A549 (cell line): Measurements from ENCODE around the gene AGAP3. TPM values are rescaled to one million over a fixed set of nuclear protein-coding genes. Genes with fewer than 3 reads are reported as not detected.
"Not testable (repeated sequence)": the region's sequence is repeated elsewhere in the genome, so short reads cannot be mapped to it uniquely, and the experiment has no call there.

ENCODE experiments used
- ATAC-seq, 2 experiments: fragments of 200-7000 bp in 1 of 2; fragments of >200 bp in 1 of 2; cut with Nextera tagmentation in 1 of 2; cut with Tn5 transposase in 1 of 2; 3 replicates each; pipeline versions ENCODE4 v1.8.0 to v1.9.1; 2018 to 2020; ENCODE audit warnings: mild to moderate bottlenecking in 1 of 2, moderate library complexity in 1 of 2
- CTCF ChIA-PET: fragments of 300-600 bp; sonication (Branson Sonifier 250); formaldehyde crosslinking; extraction: SDS; loops from one replicate; lab custom pipeline; 2021; ENCODE audit warnings: antibody characterized with exemption, inconsistent platforms; lab: Yijun Ruan, JAX
- POLR2A ChIA-PET: fragments of 350-600 bp; formaldehyde crosslinking; extraction: SDS; loops from one replicate; lab custom pipeline; 2021; ENCODE audit warnings: antibody characterized with exemption, inconsistent platforms; lab: Yijun Ruan, JAX
- DNase-seq, 2 experiments: peaks; one replicate each; pipeline versions ENCODE4 v3.0.0 to v3.0.0-alpha.2; 2011 to 2016; ENCODE audit warnings: low read depth in 1 of 2, low spot score in 1 of 2
- FAIRE-seq: peaks from 2 replicates; lab custom pipeline; 2011; peaks lifted over from hg19 to GRCh38; lab: Jason Lieb, UNC
- H3K27ac ChIP-seq, 2 experiments: fragments of >200 bp; sonication (Bioruptor Twin); formaldehyde crosslinking; 3 replicates each; pipeline ENCODE4 v1.5.1; 2016 to 2017
- H3K4me1 ChIP-seq: fragments of >200 bp; sonication (Bioruptor Twin); formaldehyde crosslinking; 3 replicates; pipeline ENCODE4 v1.6.1; 2016
- H3K4me2 ChIP-seq: fragments of >200 bp; sonication (Bioruptor Twin); formaldehyde crosslinking; 3 replicates; pipeline ENCODE4 v1.6.1; 2016
- H3K4me3 ChIP-seq: fragments of >200 bp; sonication (Bioruptor Twin); formaldehyde crosslinking; 3 replicates; pipeline ENCODE4 v1.5.1; 2016
- H3K9me3 ChIP-seq: fragments of >200 bp; sonication (Bioruptor Twin); formaldehyde crosslinking; 3 replicates; pipeline ENCODE4 v1.6.1; 2016
- BHLHE40 ChIP-seq: IDR thresholded peaks from 2 replicates; pipeline ENCODE4 v1.6.1; 2012; ENCODE audit warnings: low read depth, low read length, inconsistent platforms
- CBX8 ChIP-seq: fragments of 200-600 bp; sonication (generic); IDR thresholded peaks from 2 replicates; pipeline ENCODE4 v1.6.1; 2016
- CHD4 ChIP-seq: fragments of 200-600 bp; sonication (generic); IDR thresholded peaks from 2 replicates; pipeline ENCODE4 v1.6.1; 2016; ENCODE audit warnings: antibody characterized with exemption, mild to moderate bottlenecking, borderline replicate concordance
- EHF ChIP-seq: fragments of 250-450 bp; sonication (Bioruptor Pico); IDR thresholded peaks from 2 replicates; pipeline ENCODE4 v1.5.0; 2020; ENCODE audit warnings: mild to moderate bottlenecking
- EHMT2 ChIP-seq: fragments of 200-600 bp; sonication (generic); IDR thresholded peaks from 2 replicates; pipeline ENCODE4 v1.6.1; 2016; ENCODE audit warnings: antibody characterized with exemption, low read depth, mild to moderate bottlenecking, moderate library complexity
- EP300 ChIP-seq, 2 experiments: fragments of >200 bp; sonication (Bioruptor Twin); formaldehyde crosslinking; IDR thresholded peaks; 2 replicates in 1 of 2; 3 replicates in 1 of 2; pipeline ENCODE4 v1.6.1; 2016 to 2017
- FOSB ChIP-seq: fragments of 250-450 bp; sonication (Bioruptor Pico); IDR thresholded peaks from 2 replicates; pipeline ENCODE4 v1.5.0; 2020; ENCODE audit warnings: mild to moderate bottlenecking, moderate library complexity
- GATA3 ChIP-seq: IDR thresholded peaks from 2 replicates; pipeline ENCODE4 v1.6.1; 2012; ENCODE audit warnings: borderline replicate concordance
- HDAC2 ChIP-seq: fragments of 200-600 bp; sonication (generic); IDR thresholded peaks from 2 replicates; pipeline ENCODE4 v1.6.1; 2016
- HOXB5 ChIP-seq: fragments of 250-450 bp; sonication (Bioruptor Pico); IDR thresholded peaks from 2 replicates; pipeline ENCODE4 v1.5.0; 2020; ENCODE audit warnings: mild to moderate bottlenecking, moderate library complexity
- JUNB ChIP-seq: fragments of >200 bp; sonication (Bioruptor Twin); formaldehyde crosslinking; IDR thresholded peaks from 2 replicates; pipeline ENCODE4 v1.6.1; 2016
- KDM5A ChIP-seq: fragments of 200-600 bp; sonication (generic); IDR thresholded peaks from 2 replicates; pipeline ENCODE4 v1.6.1; 2016; ENCODE audit warnings: antibody characterized with exemption, mild to moderate bottlenecking
- MAFK ChIP-seq: fragments of 450-650 bp; IDR thresholded peaks from 2 replicates; pipeline ENCODE4 v1.6.1; 2014; ENCODE audit not compliant: partially characterized antibody
- MYC ChIP-seq: IDR thresholded peaks from 2 replicates; pipeline ENCODE4 v1.6.1; 2012; ENCODE audit warnings: mild to moderate bottlenecking, inconsistent platforms, low read length, improper control_type of control experiment, borderline replicate concordance
- NPAS2 ChIP-seq: fragments of 250-450 bp; sonication (Bioruptor Pico); IDR thresholded peaks from 2 replicates; pipeline ENCODE4 v1.8.0; 2022; ENCODE audit warnings: mild to moderate bottlenecking, moderate library complexity, borderline replicate concordance
- NR3C1 ChIP-seq: fragments of >200 bp; sonication (Bioruptor Twin); formaldehyde crosslinking; IDR thresholded peaks from 3 replicates; pipeline ENCODE4 v1.6.1; 2017
- PHF8 ChIP-seq: fragments of 200-600 bp; sonication (generic); IDR thresholded peaks from 2 replicates; pipeline ENCODE4 v1.6.1; 2016; ENCODE audit warnings: low read depth, mild to moderate bottlenecking, antibody characterized with exemption, moderate library complexity, borderline replicate concordance
- POLR2AphosphoS2 ChIP-seq: conservative IDR thresholded peaks from 2 replicates; pipeline ENCODE4 v1.6.1; 2012; ENCODE audit warnings: low read length, improper control_type of control experiment, inconsistent platforms
- RCOR1 ChIP-seq: fragments of 150-350 bp; IDR thresholded peaks from 2 replicates; pipeline ENCODE4 v1.6.1; 2014; ENCODE audit warnings: antibody characterized with exemption, low read length, low read depth
- SREBF2 ChIP-seq: fragments of 450-650 bp; IDR thresholded peaks from 2 replicates; pipeline ENCODE4 v1.6.1; 2014; ENCODE audit warnings: mild to moderate bottlenecking, moderate library complexity
- TFCP2L1 ChIP-seq: fragments of 250-450 bp; sonication (Bioruptor Pico); IDR thresholded peaks from 2 replicates; pipeline ENCODE4 v1.5.0; 2021; ENCODE audit warnings: mild to moderate bottlenecking
- TP53 ChIP-seq: fragments of 250-450 bp; sonication (Bioruptor Pico); IDR thresholded peaks from 2 replicates; pipeline ENCODE4 v1.5.0; 2021; ENCODE audit warnings: mild to moderate bottlenecking, moderate library complexity
- ZNF302 ChIP-seq: fragments of 250-450 bp; sonication (Bioruptor Pico); IDR thresholded peaks from 2 replicates; pipeline ENCODE4 v1.9.0; 2021; ENCODE audit warnings: inconsistent platforms, mild to moderate bottlenecking, moderate library complexity
- WGBS: methylation state at CpG from one replicate; pipeline ENCODE4 v1.1.6; 2017; ENCODE audit errors: missing lambda C conversion rate; 5-methylcytosine and 5-hydroxymethylcytosine counted together
- polyA plus RNA-seq, 4 experiments: library from polyadenylated mRNA; depleted of rRNA in 3 of 4; stranded (reverse); fragments of >200 nt; fragmentation: RNase III in 1 of 4; extraction: RNeasy Plus Mini Kit Qiagen cat#74134 plus additional on column Dnase treatment in 1 of 4; gene quantifications; 2 replicates in 3 of 4; 3 replicates in 1 of 4; pipeline ENCODE4 v1.2.3, GENCODE V29; 2011 to 2017
- TF ChIP-seq, protein P1 (sequence below): IDR thresholded peaks from 2 replicates; pipeline ENCODE4 v1.6.1; 2012
- TF ChIP-seq, protein P2 (sequence below): fragments of >200 bp; sonication (Bioruptor Twin); formaldehyde crosslinking; IDR thresholded peaks from 2 replicates; pipeline ENCODE4 v1.6.1; 2016
- TF ChIP-seq, protein P3 (sequence below): IDR thresholded peaks from 2 replicates; pipeline ENCODE4 v1.6.1; 2012; ENCODE audit warnings: low read depth, borderline replicate concordance
- TF ChIP-seq, protein P4 (sequence below): fragments of 250-450 bp; sonication (Bioruptor Pico); IDR thresholded peaks from 2 replicates; pipeline ENCODE4 v1.5.0; 2020; ENCODE audit warnings: low read depth, mild to moderate bottlenecking, moderate library complexity

AGAP3 gene
- polyA plus RNA-seq, 2 of the 4 experiments (the other 2 are of a cell fraction), result 33.8 to 45.9 TPM

DNA sequence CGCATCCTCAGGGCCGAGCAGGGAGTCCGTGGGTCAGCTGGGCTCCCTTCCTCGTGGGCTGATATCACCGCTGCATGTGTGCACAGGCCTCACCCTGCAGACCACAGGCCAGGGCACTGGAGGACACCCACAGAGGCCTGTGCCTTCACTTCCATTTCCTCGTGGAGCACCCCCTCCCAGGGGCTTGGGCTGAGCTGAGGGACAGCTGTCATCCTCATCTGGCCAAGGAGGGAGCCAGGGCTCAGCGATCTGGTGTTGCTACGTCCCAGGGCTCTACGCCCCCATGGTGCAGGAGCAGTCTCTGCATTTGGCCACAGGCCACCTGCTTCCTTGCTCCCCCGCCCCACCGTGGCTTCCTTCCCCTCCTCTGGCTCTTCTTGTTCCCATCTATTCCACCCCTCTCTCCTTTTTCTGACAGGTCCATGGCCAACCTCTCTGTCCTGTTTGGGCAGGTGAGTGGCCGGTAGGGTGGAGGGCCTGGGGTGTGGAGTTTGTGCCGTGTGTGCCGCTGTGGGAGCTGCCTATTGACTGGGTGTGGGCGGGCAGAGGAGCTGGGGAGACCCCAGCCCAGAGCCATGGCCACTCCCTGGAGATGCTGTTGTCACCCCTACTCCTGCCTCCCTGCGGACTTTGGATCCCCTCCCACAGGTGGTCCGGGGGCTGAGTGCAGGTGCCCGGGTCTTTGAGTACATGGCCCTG, 46.3 kb upstream of the AGAP3 start:
- TF ChIP-seq HOXB5 (CRISPR knock-in tag), result no peak
- TF ChIP-seq, protein P1, sequence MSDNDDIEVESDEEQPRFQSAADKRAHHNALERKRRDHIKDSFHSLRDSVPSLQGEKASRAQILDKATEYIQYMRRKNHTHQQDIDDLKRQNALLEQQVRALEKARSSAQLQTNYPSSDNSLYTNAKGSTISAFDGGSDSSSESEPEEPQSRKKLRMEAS, result 0 out of 2 replicates have a peak, but pooled peaks have one; percentile 9
- POLR2A ChIA-PET, result interaction anchor here (1.2 to 1.8 kb wide), 4 partner anchors 8 to 22 kb away, joined by 3 to 15 read pairs (median 10); partner anchors contain the start of genes ABCB8, ASIC3 and CDK5
- Histone ChIP-seq H3K4me2 (peak overlapping the region; percentile 65), H3K27ac (peak overlapping the region; percentile 79 to 88), H3K4me1 (peaks cover 33% of the 10 kb centered on the region), H3K9me3 (no peaks in the 10 kb centered on the region), H3K4me3 (no peak overlapping the region)
- CTCF ChIA-PET, result interaction anchor here (1.0 to 4.4 kb wide), 10 partner anchors 10 to 80 kb away, joined by 3 to 24 read pairs (median 5); partner anchors contain the start of genes ABCB8 and ATG9B
- FAIRE-seq (no peak), ATAC-seq (peak; percentile 16 to 37), DNase-seq (no peak)
- WGBS, result 61% methylated on average over 15 of the region's 18 CpGs

DNA sequence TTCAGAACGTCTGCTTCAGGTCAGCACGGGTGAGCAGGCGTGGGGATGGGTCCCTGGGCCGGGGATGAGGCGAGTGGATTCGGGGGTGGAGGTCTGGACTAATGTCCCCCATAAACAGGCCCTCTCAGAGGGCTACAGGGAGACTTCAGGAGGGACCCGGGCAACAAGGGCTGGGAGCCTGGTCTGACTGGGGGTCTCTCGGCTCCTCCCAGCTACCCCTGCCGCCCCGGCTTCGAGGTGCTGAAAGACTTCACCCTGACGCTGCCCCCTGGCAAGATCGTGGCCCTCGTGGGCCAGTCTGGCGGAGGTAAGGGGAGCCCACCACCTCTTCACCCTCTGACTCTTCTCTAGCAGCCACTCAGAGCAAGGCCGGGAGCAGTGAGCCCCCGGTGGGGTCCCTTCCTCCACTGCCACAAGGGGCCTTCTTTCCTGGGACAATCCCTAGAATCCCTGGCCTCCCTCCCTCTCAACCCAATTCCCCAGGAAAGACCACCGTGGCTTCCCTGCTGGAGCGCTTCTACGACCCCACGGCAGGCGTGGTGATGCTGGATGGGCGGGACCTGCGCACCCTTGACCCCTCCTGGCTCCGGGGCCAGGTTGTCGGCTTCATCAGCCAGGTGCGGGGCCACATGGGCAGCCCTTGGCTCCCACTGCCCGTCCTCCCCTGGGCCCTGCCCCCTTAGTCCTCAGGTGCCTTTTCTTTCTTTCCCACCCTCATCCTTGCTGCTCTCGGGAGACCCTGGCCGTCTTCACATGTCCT, 45.5 kb upstream of the AGAP3 start:
- 96% methylated on average over 30 of the region's 30 CpGs for WGBS
- TF ChIP-seq TFCP2L1 (CRISPR knock-in tag) (no peak), NR3C1 (no peak), ZNF302 (CRISPR knock-in tag) (no peak), HDAC2 (no peak), RCOR1 (no peak), EHF (CRISPR knock-in tag) (no peak), NPAS2 (CRISPR knock-in tag) (no peak), PHF8 (no peak)
- TF ChIP-seq, protein P1, result no peak
- TF ChIP-seq, protein P2, sequence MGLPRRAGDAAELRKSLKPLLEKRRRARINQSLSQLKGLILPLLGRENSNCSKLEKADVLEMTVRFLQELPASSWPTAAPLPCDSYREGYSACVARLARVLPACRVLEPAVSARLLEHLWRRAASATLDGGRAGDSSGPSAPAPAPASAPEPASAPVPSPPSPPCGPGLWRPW, result no peak
- ChIA-PET POLR2A (no interaction called here), CTCF (interaction anchor here (0.9 to 4.4 kb wide), 5 partner anchors 8 to 79 kb away, joined by 5 to 16 read pairs (median 5); partner anchors contain the start of gene ABCB8)
- Histone ChIP-seq H3K4me1 (peaks cover 33% of the 10 kb centered on the region), H3K4me3 (no peak overlapping the region), H3K4me2 (no peak overlapping the region; the same call in 2 of the 3 replicates), H3K9me3 (no peaks in the 10 kb centered on the region), H3K27ac (peak overlapping the region; percentile 79 to 88; a peak in 5 of 6 replicates)
- FAIRE-seq, result no peak
- no peak for DNase-seq
- no peak for ATAC-seq

DNA sequence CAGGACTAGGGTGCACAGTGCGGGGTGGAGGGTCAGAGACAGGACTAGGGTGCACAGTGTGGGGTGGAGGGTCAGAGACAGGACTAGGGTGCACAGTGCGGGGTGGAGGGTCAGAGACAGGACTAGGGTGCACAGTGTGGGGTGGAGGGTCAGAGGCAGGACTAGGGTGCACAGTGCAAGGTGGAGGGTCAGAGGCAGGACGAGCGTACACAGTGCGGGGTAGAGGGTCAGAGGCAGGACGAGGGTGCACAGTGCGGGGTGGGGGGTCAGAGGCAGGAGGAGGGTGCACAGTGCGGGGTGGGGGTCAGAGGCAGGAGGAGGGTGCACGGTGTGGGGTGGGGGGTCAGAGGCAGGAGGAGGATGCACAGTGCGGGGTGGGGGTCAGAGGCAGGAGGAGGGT, 42.8 kb upstream of the AGAP3 start:
- DNase-seq, FAIRE-seq, H3K4me2 ChIP-seq, POLR2A ChIA-PET, ATAC-seq, H3K4me3 ChIP-seq, H3K9me3 ChIP-seq, H3K27ac ChIP-seq: not testable (repeated sequence)
- 76% methylated on average over 4 of the region's 10 CpGs for WGBS
- peaks cover 29% of the 10 kb centered on the region for H3K4me1 ChIP-seq
- CTCF ChIA-PET, result interaction anchor here (1.0 kb wide), 1 partner anchor 11 kb away, joined by 3 read pairs; no protein-coding TSS in a partner anchor

DNA sequence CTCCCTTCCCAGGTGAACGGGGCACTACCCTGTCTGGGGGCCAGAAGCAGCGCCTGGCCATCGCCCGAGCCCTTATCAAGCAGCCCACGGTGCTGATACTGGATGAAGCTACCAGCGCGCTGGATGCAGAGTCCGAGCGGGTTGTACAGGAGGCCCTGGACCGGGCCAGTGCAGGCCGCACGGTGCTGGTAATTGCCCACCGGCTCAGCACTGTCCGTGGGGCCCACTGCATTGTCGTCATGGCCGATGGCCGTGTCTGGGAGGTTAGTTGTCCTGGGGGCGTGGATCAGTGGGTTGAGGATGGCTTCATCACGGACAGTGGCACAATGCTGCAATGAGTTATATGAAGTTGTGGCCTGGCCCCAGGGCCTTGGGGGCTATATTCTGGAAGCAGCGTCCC, 42.3 kb upstream of the AGAP3 start:
- H3K4me2 ChIP-seq, result no peak overlapping the region
- 94% methylated on average over 10 of the region's 20 CpGs for WGBS
- H3K9me3 ChIP-seq, result no peaks in the 10 kb centered on the region
- ChIA-PET POLR2A (no interaction called here), CTCF (interaction anchor here (1.0 to 1.9 kb wide), 2 partner anchors 12 to 67 kb away, joined by 3 to 5 read pairs; no protein-coding TSS in a partner anchor)
- no peak overlapping the region for H3K27ac ChIP-seq
- no peak for ATAC-seq
- FAIRE-seq, result no peak
- peaks cover 24% of the 10 kb centered on the region for H3K4me1 ChIP-seq
- no peak for TF ChIP-seq JUNB
- no peak for TF ChIP-seq EHMT2
- no peak for TF ChIP-seq SREBF2
- TF ChIP-seq MYC, result no peak
- no peak for TF ChIP-seq PHF8
- no peak for TF ChIP-seq KDM5A
- TF ChIP-seq BHLHE40, result no peak
- TF ChIP-seq, protein P3, sequence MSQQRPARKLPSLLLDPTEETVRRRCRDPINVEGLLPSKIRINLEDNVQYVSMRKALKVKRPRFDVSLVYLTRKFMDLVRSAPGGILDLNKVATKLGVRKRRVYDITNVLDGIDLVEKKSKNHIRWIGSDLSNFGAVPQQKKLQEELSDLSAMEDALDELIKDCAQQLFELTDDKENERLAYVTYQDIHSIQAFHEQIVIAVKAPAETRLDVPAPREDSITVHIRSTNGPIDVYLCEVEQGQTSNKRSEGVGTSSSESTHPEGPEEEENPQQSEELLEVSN, result no peak
- TF ChIP-seq EP300 (IDR thresholded peaks at IDR 0.05), result no peak
- no peak for TF ChIP-seq EHF (CRISPR knock-in tag)
- TF ChIP-seq FOSB, result no peak
- TF ChIP-seq, protein P4, sequence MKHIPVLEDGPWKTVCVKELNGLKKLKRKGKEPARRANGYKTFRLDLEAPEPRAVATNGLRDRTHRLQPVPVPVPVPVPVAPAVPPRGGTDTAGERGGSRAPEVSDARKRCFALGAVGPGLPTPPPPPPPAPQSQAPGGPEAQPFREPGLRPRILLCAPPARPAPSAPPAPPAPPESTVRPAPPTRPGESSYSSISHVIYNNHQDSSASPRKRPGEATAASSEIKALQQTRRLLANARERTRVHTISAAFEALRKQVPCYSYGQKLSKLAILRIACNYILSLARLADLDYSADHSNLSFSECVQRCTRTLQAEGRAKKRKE (CRISPR knock-in tag), result no peak
- TF ChIP-seq NPAS2 (CRISPR knock-in tag), result no peak
- no peak for TF ChIP-seq TP53 (CRISPR knock-in tag)
- no peak for TF ChIP-seq MAFK
- TF ChIP-seq GATA3, result no peak
- TF ChIP-seq CBX8, result no peak
- TF ChIP-seq POLR2AphosphoS2, result no peak
- TF ChIP-seq CHD4, result no peak
- no peak overlapping the region for H3K4me3 ChIP-seq
- no peak for DNase-seq
